Measurements from ENCODE around the gene FXYD3. TPM values are rescaled to one million over a fixed set of nuclear protein-coding genes. Genes with fewer than 3 reads are reported as not detected.

Gene FXYD3
- total and polyA plus RNA-seq, 2 experiments from 2014 or later, result 0.81 TPM; not detected in 1

GRCh38 chr19:35105047-35105410, 10.6 kb upstream of the FXYD3 start (continued):
- TF ChIP-seq ZNF462 (CRISPR knock-in tag; IDR thresholded peaks at IDR 0.05), result no peak
- no peak for TF ChIP-seq JUNB (IDR thresholded peaks at IDR 0.05; ENCODE audit: unreplicated experiment)
- TF ChIP-seq CTCF (conservative IDR thresholded peaks at IDR 0.05; ENCODE audit: low read depth in 2 of 2), result no peak
- no peak for TF ChIP-seq STAT1 (IDR thresholded peaks at IDR 0.05; ENCODE audit: unreplicated experiment)

GRCh38 chr19:35105411-35106290, 10.0 kb upstream of the FXYD3 start:
- ATAC-seq (no peak), DNase-seq (ENCODE audit: low spot score) (no peak)
- no peaks in the 10 kb centered on the region; the same call in 1 of the 3 replicates for H3K9me3 Mint-ChIP-seq
- Histone ChIP-seq H3K79me2 (replicated peaks; ENCODE audit: insufficient read depth) (no peaks in the 10 kb centered on the region), H3K27me3 (ENCODE audit: insufficient read depth) (no peaks in the 10 kb centered on the region), H3K4me3 (no peak overlapping the region), H3F3A (replicated peaks; ENCODE audit: low read depth) (no peaks in the 10 kb centered on the region), H3K27ac (ENCODE audit: low read depth) (no peak overlapping the region), H2AFZ (no peak overlapping the region), H4K20me1 (replicated peaks; ENCODE audit: insufficient read depth) (no peaks in the 10 kb centered on the region), H3K36me3 (ENCODE audit: insufficient read depth) (no peaks in the 10 kb centered on the region), H3K9me2 (ENCODE audit: insufficient read depth) (no peaks in the 10 kb centered on the region), H3K4me1 (ENCODE audit: insufficient read depth) (peaks cover 1% of the 10 kb centered on the region; the same call in 1 of the 2 replicates), H3K4me2 (no peak overlapping the region)
- TF ChIP-seq ETS1 (IDR thresholded peaks at IDR 0.05) (no peak), ZNF114 (CRISPR knock-in tag; IDR thresholded peaks at IDR 0.05) (no peak), POLR2AphosphoS5 (IDR thresholded peaks at IDR 0.05; ENCODE audit: low read depth) (no peak), EZH2 (IDR thresholded peaks at IDR 0.05; ENCODE audit: low read depth, unreplicated experiment) (no peak), JUNB (IDR thresholded peaks at IDR 0.05; ENCODE audit: unreplicated experiment) (no peak)
- H3K27ac Mint-ChIP-seq, result no peak overlapping the region
- H3K27me3 Mint-ChIP-seq (ENCODE audit: insufficient read depth, low read depth, poor library complexity), result peaks cover 19% of the 10 kb centered on the region
- H3K4me1 Mint-ChIP-seq, result peaks cover 8% of the 10 kb centered on the region
- peaks cover 11% of the 10 kb centered on the region; the same call in 1 of the 3 replicates for H3K36me3 Mint-ChIP-seq (ENCODE audit: low read depth)
- no peak overlapping the region for H3K4me3 Mint-ChIP-seq

Data from GM23338 (cell line).